K562 (cell line): Measurements from ENCODE around the gene CLIC1. TPM values are rescaled to one million over a fixed set of nuclear protein-coding genes. Genes with fewer than 3 reads are reported as not detected.

Source experiments
- DACH1 ChIP-seq: fragments of 450-650 bp; IDR thresholded peaks from 2 replicates; pipeline ENCODE4 v1.6.1; 2018; ENCODE audit not compliant: partially characterized antibody
- FOXJ2 ChIP-seq: fragments of 200-800 bp; sonication (Bioruptor generic); IDR thresholded peaks from 2 replicates; pipeline ENCODE4 v1.6.1; 2016; ENCODE audit warnings: missing genetic modification characterization, missing compliant biosample characterization
- FOXP1 ChIP-seq: sonication (generic); formaldehyde crosslinking; IDR thresholded peaks from 2 replicates; pipeline ENCODE4 v1.8.0; 2022; ENCODE audit warnings: mild to moderate bottlenecking, missing genetic modification reagents
- MTF1 ChIP-seq: fragments of 250-450 bp; sonication (Bioruptor Pico); IDR thresholded peaks from 2 replicates; pipeline ENCODE4 v1.9.0; 2021; ENCODE audit warnings: moderate library complexity, mild to moderate bottlenecking, inconsistent platforms, borderline replicate concordance
- NFRKB ChIP-seq: fragments of 450-650 bp; IDR thresholded peaks from 2 replicates; pipeline ENCODE4 v1.6.1; 2016; ENCODE audit warnings: low read depth
- NONO ChIP-seq, 2 experiments: fragments of 200-400 bp in 1 of 2; fragments of 450-650 bp in 1 of 2; formaldehyde crosslinking in 1 of 2; IDR thresholded peaks; 2 replicates each; pipeline ENCODE4 v1.6.1; 2017; ENCODE audit warnings: low read depth in 2 of 2, mild to moderate bottlenecking in 2 of 2, moderate library complexity in 2 of 2, low read length in 1 of 2
- NR2F6 ChIP-seq: fragments of 450-650 bp; formaldehyde crosslinking; IDR thresholded peaks from 2 replicates; pipeline ENCODE4 v1.4.0; 2020; ENCODE audit warnings: mild to moderate bottlenecking
- NRF1 ChIP-seq, 2 experiments: fragments of 450-650 bp; IDR thresholded peaks in 1 of 2; conservative IDR thresholded peaks in 1 of 2; 2 replicates each; pipeline ENCODE4 v1.6.1; 2014; ENCODE audit warnings: mild to moderate bottlenecking in 2 of 2
- OTX1 ChIP-seq: fragments of 450-650 bp; formaldehyde crosslinking; IDR thresholded peaks from 2 replicates; pipeline ENCODE4 v1.4.0; 2022; ENCODE audit warnings: mild to moderate bottlenecking
- PML ChIP-seq: IDR thresholded peaks from 2 replicates; pipeline ENCODE4 v1.6.1; 2012; ENCODE audit warnings: low read length, inconsistent platforms
- PPARD ChIP-seq: fragments of 250-450 bp; sonication (Bioruptor Pico); IDR thresholded peaks from 2 replicates; pipeline ENCODE4 v1.8.0; 2022; ENCODE audit warnings: inconsistent platforms, mild to moderate bottlenecking, moderate library complexity
- TCF3 ChIP-seq: sonication (generic); formaldehyde crosslinking; IDR thresholded peaks from 2 replicates; pipeline ENCODE4 v1.4.0; 2020; ENCODE audit warnings: mild to moderate bottlenecking, missing genetic modification reagents
- TOE1 ChIP-seq, 2 experiments: fragments of 450-650 bp in 1 of 2; sonication (generic) in 1 of 2; formaldehyde crosslinking in 1 of 2; IDR thresholded peaks; 2 replicates each; pipeline versions ENCODE4 v1.7.1 to v1.8.0; 2016 to 2022; ENCODE audit warnings: borderline replicate concordance in 2 of 2, mild to moderate bottlenecking in 2 of 2, antibody characterized with exemption in 1 of 2, inconsistent platforms in 1 of 2, low read depth in 1 of 2, missing genetic modification reagents in 1 of 2, moderate library complexity in 1 of 2
- ZNF23 ChIP-seq: fragments of 250-450 bp; sonication (Bioruptor Pico); IDR thresholded peaks from 2 replicates; pipeline ENCODE4 v1.4.0; 2020; ENCODE audit warnings: mild to moderate bottlenecking
- ZNF830 ChIP-seq: fragments of 250-450 bp; sonication (Bioruptor Pico); IDR thresholded peaks from 2 replicates; pipeline ENCODE4 v1.5.0; 2021; ENCODE audit warnings: mild to moderate bottlenecking
- polyA plus RNA-seq, 8 experiments: library from polyadenylated mRNA; depleted of rRNA in 4 of 8; stranded (reverse) in 5 of 8; unstranded in 3 of 8; fragments of >200 nt; fragmentation: Nextera tagmentation in 2 of 8; fragmentation: Illumina TruSeq in 1 of 8; extraction: Ambion mirVana in 2 of 8; extraction: Trizol in 1 of 8; gene quantifications; 2 replicates each; pipeline versions ENCODE4 v1.2.1 to v1.2.3, GENCODE V29; 2011 to 2014; ENCODE audit warnings: inconsistent platforms in 1 of 8, missing spikeins in 1 of 8
- total RNA-seq, 7 experiments: library from RNA; depleted of rRNA in 6 of 7; stranded (reverse); fragments of >200 nt in 6 of 7; fragmentation: Illumina TruSeq in 2 of 7; extraction: Trizol in 2 of 7; gene quantifications; 2 replicates each; pipeline versions ENCODE4 v1.2.1 to v1.2.3, GENCODE V29; 2011 to 2021; ENCODE audit warnings: low replicate concordance in 1 of 7
- TF ChIP-seq, protein P1 (sequence below): sonication (generic); formaldehyde crosslinking; IDR thresholded peaks from 2 replicates; pipeline ENCODE4 v1.8.1; 2022; ENCODE audit warnings: missing genetic modification reagents
- TF ChIP-seq, protein P2 (sequence below): IDR thresholded peaks from 2 replicates; pipeline ENCODE4 v1.6.1; 2011; ENCODE audit not compliant: insufficient read length; ENCODE audit errors: extremely low read depth
- TF ChIP-seq, protein P3 (sequence below), 2 experiments: IDR thresholded peaks in 1 of 2; conservative IDR thresholded peaks in 1 of 2; 2 replicates each; pipeline ENCODE4 v1.6.1; 2016; ENCODE audit warnings: low read depth in 2 of 2, mild to moderate bottlenecking in 1 of 2, missing compliant biosample characterization in 1 of 2, missing genetic modification characterization in 1 of 2, moderate library complexity in 1 of 2
- TF ChIP-seq, protein P4 (sequence below): IDR thresholded peaks from 3 replicates; pipeline ENCODE4 v1.6.1; 2011; ENCODE audit warnings: borderline replicate concordance, mild to moderate bottlenecking, moderate library complexity; ENCODE audit not compliant: insufficient read length; ENCODE audit errors: extremely low read depth

Gene CLIC1
- total and polyA plus RNA-seq, 9 of the 15 experiments (the other 6 are each of a cell fraction or from before 2014, with no cell fraction given), result 1,267 to 2,419 (median 1,808) TPM

DNA sequence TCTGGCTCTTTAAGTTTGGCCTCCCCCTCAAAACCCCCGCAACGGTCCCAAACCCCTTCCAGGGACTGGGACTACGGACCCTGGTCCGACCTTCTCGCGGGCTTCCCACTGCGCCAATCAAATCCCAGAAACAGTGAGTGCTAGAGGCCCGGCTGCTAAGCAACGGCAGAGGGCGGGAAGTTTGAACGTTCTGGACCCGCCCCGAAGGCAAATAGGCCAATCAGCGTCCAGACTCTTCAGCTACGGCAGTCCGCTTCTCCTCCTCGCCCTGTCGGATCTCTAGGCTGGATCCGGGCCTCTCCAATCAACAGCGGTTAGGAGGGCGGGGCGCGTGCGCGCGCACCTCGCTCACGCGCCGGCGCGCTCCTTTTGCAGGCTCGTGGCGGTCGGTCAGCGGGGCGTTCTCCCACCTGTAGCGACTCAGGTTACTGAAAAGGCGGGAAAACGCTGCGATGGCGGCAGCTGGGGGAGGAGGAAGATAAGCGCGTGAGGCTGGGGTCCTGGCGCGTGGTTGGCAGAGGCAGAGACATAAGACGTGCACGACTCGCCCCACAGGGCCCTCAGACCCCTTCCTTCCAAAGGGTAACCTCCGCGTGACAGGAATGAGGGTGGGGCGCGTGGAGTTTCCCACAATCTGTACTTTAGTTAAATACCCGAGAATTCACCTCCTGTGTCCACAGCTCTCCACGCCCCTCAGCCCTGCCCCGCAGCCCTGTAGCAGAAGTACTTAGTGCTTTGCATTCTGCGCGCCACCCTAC, 3.5 kb upstream of the CLIC1 start, which contains the start of gene MSH5 (continued):
- TF ChIP-seq, protein P1, sequence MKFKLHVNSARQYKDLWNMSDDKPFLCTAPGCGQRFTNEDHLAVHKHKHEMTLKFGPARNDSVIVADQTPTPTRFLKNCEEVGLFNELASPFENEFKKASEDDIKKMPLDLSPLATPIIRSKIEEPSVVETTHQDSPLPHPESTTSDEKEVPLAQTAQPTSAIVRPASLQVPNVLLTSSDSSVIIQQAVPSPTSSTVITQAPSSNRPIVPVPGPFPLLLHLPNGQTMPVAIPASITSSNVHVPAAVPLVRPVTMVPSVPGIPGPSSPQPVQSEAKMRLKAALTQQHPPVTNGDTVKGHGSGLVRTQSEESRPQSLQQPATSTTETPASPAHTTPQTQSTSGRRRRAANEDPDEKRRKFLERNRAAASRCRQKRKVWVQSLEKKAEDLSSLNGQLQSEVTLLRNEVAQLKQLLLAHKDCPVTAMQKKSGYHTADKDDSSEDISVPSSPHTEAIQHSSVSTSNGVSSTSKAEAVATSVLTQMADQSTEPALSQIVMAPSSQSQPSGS, result no peak
- TF ChIP-seq ZNF23 (CRISPR knock-in tag) (no peak; the same call in 1 of the 2 replicates), PML (peak; percentile 85; the same call in 1 of the 2 replicates), FOXJ2 (tag) (0 out of 2 replicates have a peak, but pooled peaks have one; percentile 62), MTF1 (CRISPR knock-in tag) (no peak), NONO (IDR thresholded peaks at IDR 0.05; ENCODE audit: low read depth in 2 of 2, low read length in 1 of 2) (no peak), OTX1 (peak; percentile 82; the same call in 1 of the 2 replicates), NFRKB (no peak), DACH1 (no peak), NR2F6 (CRISPR knock-in tag) (peak; percentile 82; the same call in 1 of the 2 replicates), TOE1 (IDR thresholded peaks at IDR 0.05; ENCODE audit: borderline replicate concordance) (no peak), TOE1 (CRISPR knock-in tag; IDR thresholded peaks at IDR 0.05; ENCODE audit: borderline replicate concordance, low read depth) (peak; percentile 97; the same call in 1 of the 2 replicates), FOXP1 (peak; percentile 100), PPARD (CRISPR knock-in tag) (no peak), ZNF830 (CRISPR knock-in tag) (peak; percentile 93; the same call in 1 of the 2 replicates), NRF1 (conservative IDR thresholded peaks at IDR 0.05 in 1 of 2, IDR thresholded peaks at IDR 0.05 in 1 of 2) (peak; percentile 99), TCF3 (peak; percentile 54)
- TF ChIP-seq, protein P2, sequence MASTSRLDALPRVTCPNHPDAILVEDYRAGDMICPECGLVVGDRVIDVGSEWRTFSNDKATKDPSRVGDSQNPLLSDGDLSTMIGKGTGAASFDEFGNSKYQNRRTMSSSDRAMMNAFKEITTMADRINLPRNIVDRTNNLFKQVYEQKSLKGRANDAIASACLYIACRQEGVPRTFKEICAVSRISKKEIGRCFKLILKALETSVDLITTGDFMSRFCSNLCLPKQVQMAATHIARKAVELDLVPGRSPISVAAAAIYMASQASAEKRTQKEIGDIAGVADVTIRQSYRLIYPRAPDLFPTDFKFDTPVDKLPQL, result no peak
- TF ChIP-seq, protein P3, sequence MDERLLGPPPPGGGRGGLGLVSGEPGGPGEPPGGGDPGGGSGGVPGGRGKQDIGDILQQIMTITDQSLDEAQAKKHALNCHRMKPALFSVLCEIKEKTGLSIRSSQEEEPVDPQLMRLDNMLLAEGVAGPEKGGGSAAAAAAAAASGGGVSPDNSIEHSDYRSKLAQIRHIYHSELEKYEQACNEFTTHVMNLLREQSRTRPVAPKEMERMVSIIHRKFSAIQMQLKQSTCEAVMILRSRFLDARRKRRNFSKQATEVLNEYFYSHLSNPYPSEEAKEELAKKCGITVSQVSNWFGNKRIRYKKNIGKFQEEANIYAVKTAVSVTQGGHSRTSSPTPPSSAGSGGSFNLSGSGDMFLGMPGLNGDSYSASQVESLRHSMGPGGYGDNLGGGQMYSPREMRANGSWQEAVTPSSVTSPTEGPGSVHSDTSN (CRISPR knock-in tag; IDR thresholded peaks at IDR 0.05; ENCODE audit: low read depth), result no peak
- TF ChIP-seq, protein P3 (tag; conservative IDR thresholded peaks at IDR 0.05; ENCODE audit: low read depth), result peak; percentile 66
- TF ChIP-seq, protein P4, sequence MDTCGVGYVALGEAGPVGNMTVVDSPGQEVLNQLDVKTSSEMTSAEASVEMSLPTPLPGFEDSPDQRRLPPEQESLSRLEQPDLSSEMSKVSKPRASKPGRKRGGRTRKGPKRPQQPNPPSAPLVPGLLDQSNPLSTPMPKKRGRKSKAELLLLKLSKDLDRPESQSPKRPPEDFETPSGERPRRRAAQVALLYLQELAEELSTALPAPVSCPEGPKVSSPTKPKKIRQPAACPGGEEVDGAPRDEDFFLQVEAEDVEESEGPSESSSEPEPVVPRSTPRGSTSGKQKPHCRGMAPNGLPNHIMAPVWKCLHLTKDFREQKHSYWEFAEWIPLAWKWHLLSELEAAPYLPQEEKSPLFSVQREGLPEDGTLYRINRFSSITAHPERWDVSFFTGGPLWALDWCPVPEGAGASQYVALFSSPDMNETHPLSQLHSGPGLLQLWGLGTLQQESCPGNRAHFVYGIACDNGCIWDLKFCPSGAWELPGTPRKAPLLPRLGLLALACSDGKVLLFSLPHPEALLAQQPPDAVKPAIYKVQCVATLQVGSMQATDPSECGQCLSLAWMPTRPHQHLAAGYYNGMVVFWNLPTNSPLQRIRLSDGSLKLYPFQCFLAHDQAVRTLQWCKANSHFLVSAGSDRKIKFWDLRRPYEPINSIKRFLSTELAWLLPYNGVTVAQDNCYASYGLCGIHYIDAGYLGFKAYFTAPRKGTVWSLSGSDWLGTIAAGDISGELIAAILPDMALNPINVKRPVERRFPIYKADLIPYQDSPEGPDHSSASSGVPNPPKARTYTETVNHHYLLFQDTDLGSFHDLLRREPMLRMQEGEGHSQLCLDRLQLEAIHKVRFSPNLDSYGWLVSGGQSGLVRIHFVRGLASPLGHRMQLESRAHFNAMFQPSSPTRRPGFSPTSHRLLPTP, result no peak
